Transverse colon (tissue), 4 donors: ENCODE measurements around the gene LILRA5. TPM values are rescaled to one million over a fixed set of nuclear protein-coding genes. Genes with fewer than 3 reads are reported as not detected.

ENCODE experiments used
- DNase-seq: peaks from one replicate; pipeline ENCODE4 v3.0.0-alpha.2; 2019
- H3K27ac ChIP-seq, 4 donors: fragments of 200-600 bp; sonication (generic); 2 replicates each; pipeline ENCODE4 v1.5.1; 2016 to 2018; ENCODE audit warnings: inconsistent platforms in 4 of 4
- H3K27me3 ChIP-seq: fragments of 200-600 bp; sonication (generic); 2 replicates; pipeline ENCODE4 v1.5.1; 2017; ENCODE audit warnings: inconsistent platforms
- H3K36me3 ChIP-seq, 4 donors: fragments of 200-600 bp; sonication (generic); 2 replicates each; pipeline ENCODE4 v1.5.1; 2017 to 2019; ENCODE audit warnings: inconsistent platforms in 4 of 4
- H3K4me1 ChIP-seq, 4 donors: fragments of 200-600 bp; sonication (generic); 2 replicates each; pipeline ENCODE4 v1.5.1; 2017 to 2020; ENCODE audit warnings: inconsistent platforms in 4 of 4
- H3K4me3 ChIP-seq, 4 donors: fragments of 200-600 bp; sonication (generic); 1 replicate in 1 of 4; 2 replicates in 3 of 4; pipeline versions ENCODE4 v1.5.1 to v1.6.1; 2017 to 2019; ENCODE audit warnings: inconsistent platforms in 4 of 4
- H3K9me3 ChIP-seq, 2 donors: fragments of 200-600 bp; sonication (generic); 2 replicates each; pipeline ENCODE4 v1.5.1; 2017 to 2019; ENCODE audit warnings: inconsistent platforms in 2 of 2
- CTCF ChIP-seq, 5 experiments: fragments of 200-600 bp in 3 of 5; fragments of 450-650 bp in 2 of 5; sonication (generic) in 3 of 5; IDR thresholded peaks; 1 replicate in 2 of 5; 2 replicates in 3 of 5; pipeline ENCODE4 v1.5.1; 2016 to 2017; ENCODE audit warnings: antibody characterized with exemption in 5 of 5, inconsistent platforms in 3 of 5, mild to moderate bottlenecking in 2 of 5, moderate library complexity in 1 of 5
- EP300 ChIP-seq: sonication (generic); formaldehyde crosslinking; IDR thresholded peaks from one replicate; pipeline ENCODE4 v1.6.1; 2017; ENCODE audit warnings: antibody characterized with exemption, low read depth
- POLR2A ChIP-seq: fragments of 450-650 bp; IDR thresholded peaks from one replicate; pipeline ENCODE4 v1.6.1; 2016; ENCODE audit warnings: antibody characterized with exemption, mild to moderate bottlenecking, moderate library complexity
- POLR2AphosphoS5 ChIP-seq, 3 donors: sonication (generic); formaldehyde crosslinking; IDR thresholded peaks; one replicate each; pipeline ENCODE4 v1.6.1; 2016; ENCODE audit warnings: antibody characterized with exemption in 3 of 3
- WGBS, 2 donors: methylation state at CpG; one replicate each; pipeline ENCODE4 v1.1.5; 2018; ENCODE audit warnings: low coverage in 1 of 2; 5-methylcytosine and 5-hydroxymethylcytosine counted together
- in situ Hi-C, 4 donors: fragments of 200-750 bp; cut with MboI; loops; one replicate each; pipeline versions ENCODE4 v1.15.0 to v1.15.1; 2017; ENCODE audit warnings: low sequenced_read_pairs in 3 of 4, low pct_ligation_motif_present in 1 of 4, low pct_unique_long_range_greater_than_20kb in 1 of 4
- intact Hi-C: fragments of 100-400 bp; cut with DNase I; formaldehyde crosslinking; loops from one replicate; pipeline ENCODE4 v1.15.1; 2023; ENCODE audit warnings: low total_unique reads
- total RNA-seq, 4 donors: library from RNA; depleted of rRNA; stranded (reverse); fragments of >200 nt; gene quantifications; one replicate each; pipeline ENCODE4 v1.1.0, GENCODE V29; 2016

The LILRA5 gene
- total RNA-seq, 4 donors from 2014 or later: 1.6 TPM; not detected in 2

- Histone ChIP-seq H3K4me3 (no peak overlapping the region), H3K9me3 (no peaks in the 10 kb centered on the region), H3K27me3 (no peaks in the 10 kb centered on the region), H3K27ac (no peak overlapping the region), H3K36me3 (no peaks in the 10 kb centered on the region), H3K4me1 (no peaks in the 10 kb centered on the region)
- in situ Hi-C loops (no loop called here), intact Hi-C loops (no loop called here)
- no peak for TF ChIP-seq POLR2A
- TF ChIP-seq POLR2AphosphoS5 (IDR thresholded peaks at IDR 0.05): no peak
- TF ChIP-seq CTCF (IDR thresholded peaks at IDR 0.05): no peak
- no peak for TF ChIP-seq EP300
- WGBS, 2 donors: 72 to 73% methylated on average over 4 to 12 of the region's 12 CpGs
- no peak for DNase-seq
Measured at GRCh38 chr19:54356444-54357056, 43.6 kb upstream of the LILRA5 start.

- in situ Hi-C loops: no loop called here
- H3K4me1 ChIP-seq: no peaks in the 10 kb centered on the region
- no peak for TF ChIP-seq POLR2A
- TF ChIP-seq CTCF (IDR thresholded peaks at IDR 0.05): no peak
- TF ChIP-seq POLR2AphosphoS5 (IDR thresholded peaks at IDR 0.05): no peak
- TF ChIP-seq EP300: no peak
Measured at GRCh38 chr19:54355675-54356074, 42.7 kb upstream of the LILRA5 start.

GRCh38 chr19:54354761-54355160 is 41.8 kb upstream of the LILRA5 start:
- in situ Hi-C loops: no loop called here
- Histone ChIP-seq H3K36me3 (no peaks in the 10 kb centered on the region), H3K27ac (no peak overlapping the region), H3K4me1 (no peaks in the 10 kb centered on the region), H3K9me3 (no peaks in the 10 kb centered on the region), H3K4me3 (no peak overlapping the region), H3K27me3 (no peaks in the 10 kb centered on the region)
- TF ChIP-seq CTCF (IDR thresholded peaks at IDR 0.05) (no peak), POLR2AphosphoS5 (IDR thresholded peaks at IDR 0.05) (no peak), EP300 (no peak)
- intact Hi-C loops: no loop called here
- DNase-seq: no peak
- WGBS, 2 donors: 49% methylated on average over 3 of the region's 3 CpGs; no CpG with 5 or more reads in 1 of the 2 donors

More at GRCh38 chr19:54355675-54356074, 42.7 kb upstream of the LILRA5 start:
- WGBS, 2 donors: 84 to 86% methylated on average over 3 to 14 of the region's 14 CpGs
- Histone ChIP-seq H3K9me3 (no peaks in the 10 kb centered on the region), H3K27ac (no peak overlapping the region), H3K36me3 (no peaks in the 10 kb centered on the region), H3K4me3 (no peak overlapping the region), H3K27me3 (no peaks in the 10 kb centered on the region)
- DNase-seq: no peak
- intact Hi-C loops: no loop called here

- intact Hi-C loops: no loop called here
- Histone ChIP-seq H3K9me3 (no peaks in the 10 kb centered on the region), H3K27me3 (peaks cover 5% of the 10 kb centered on the region), H3K4me1 (no peaks in the 10 kb centered on the region), H3K27ac (no peak overlapping the region), H3K36me3 (no peaks in the 10 kb centered on the region), H3K4me3 (no peak overlapping the region)
- WGBS, 2 donors: 28 to 48% methylated on average over 3 of the region's 3 CpGs
- no peak for DNase-seq
- in situ Hi-C loops: no loop called here
- no peak for TF ChIP-seq CTCF (IDR thresholded peaks at IDR 0.05)
- no peak for TF ChIP-seq POLR2AphosphoS5 (IDR thresholded peaks at IDR 0.05)
- no peak for TF ChIP-seq EP300
- TF ChIP-seq POLR2A: no peak
Measured at GRCh38 chr19:54352546-54352945, 39.6 kb upstream of the LILRA5 start.
